Kidney capillary endothelial cell (primary cell): ENCODE data around the gene RAD51C.
"Not testable (repeated sequence)": the region's sequence is repeated elsewhere in the genome, so short reads cannot be mapped to it uniquely, and the experiment has no call there.

Experiments
- DNase-seq: peaks from one replicate; pipeline ENCODE4 v3.0.0-alpha.2; 2018; ENCODE audit warnings: low spot score

The RAD51C gene

GRCh38 chr17:58692239-58693055 is at the start of gene RAD51C:
TSS of gene RAD51C (plus strand) at chr17:58692602. CDS start at chr17:58692644, 42 bp downstream.
- peak; percentile 63 for DNase-seq

GRCh38 chr17:58643147-58643546 is 49.3 kb upstream of the RAD51C start:
- DNase-seq: peak; percentile 70

- DNase-seq: no peak
These were observed 44.2 kb upstream of the RAD51C start for GRCh38 chr17:58648236-58648635.

- not testable (repeated sequence) for DNase-seq
These were observed 34.2 kb upstream of the RAD51C start for GRCh38 chr17:58657962-58658803.

- DNase-seq: peak; percentile 93
These were observed 33.3 kb upstream of the RAD51C start for GRCh38 chr17:58658804-58659713.

GRCh38 chr17:58659714-58660084 is 32.7 kb upstream of the RAD51C start:
- DNase-seq: not testable (repeated sequence)

GRCh38 chr17:58660621-58661020 is 31.8 kb upstream of the RAD51C start:
- no peak for DNase-seq

GRCh38 chr17:58661499-58661898 is 30.9 kb upstream of the RAD51C start:
- DNase-seq: no peak

- DNase-seq: no peak
These were observed 28.1 kb upstream of the RAD51C start for GRCh38 chr17:58664302-58664701.

- no peak for DNase-seq
These were observed 26.2 kb upstream of the RAD51C start for GRCh38 chr17:58665946-58666857.

GRCh38 chr17:58666858-58667267 is 25.5 kb upstream of the RAD51C start:
- DNase-seq: peak; percentile 52

- DNase-seq: peak; percentile 42
These were observed 24.3 kb upstream of the RAD51C start for GRCh38 chr17:58667934-58668597.

GRCh38 chr17:58668598-58668935 is 23.8 kb upstream of the RAD51C start:
- DNase-seq: no peak

GRCh38 chr17:58669853-58670252 is 22.5 kb upstream of the RAD51C start:
- DNase-seq: no peak

- DNase-seq: no peak
These were observed 20.4 kb upstream of the RAD51C start for GRCh38 chr17:58671969-58672368.

- peak; percentile 87 for DNase-seq
These were observed 15.1 kb upstream of the RAD51C start for GRCh38 chr17:58677194-58677880.

GRCh38 chr17:58678287-58678686 is 14.1 kb upstream of the RAD51C start:
- not testable (repeated sequence) for DNase-seq

GRCh38 chr17:58679263-58680037 is 13.0 kb upstream of the RAD51C start:
- DNase-seq: no peak

- no peak for DNase-seq
These were observed 12.4 kb upstream of the RAD51C start for GRCh38 chr17:58680038-58680369.
